Kidney glomerular epithelial cell (primary cell): Measurements from ENCODE around the gene IPP.
"Not testable (repeated sequence)": the region's sequence is repeated elsewhere in the genome, so short reads cannot be mapped to it uniquely, and the experiment has no call there.

ENCODE experiments used
- DNase-seq: peaks from one replicate; lab custom pipeline; 2025; lab: John Stamatoyannopoulos, UW

IPP gene

GRCh38 chr1:45739641-45740156 is 10.8 kb downstream of the IPP start:
- DNase-seq = not testable (repeated sequence)

DNA sequence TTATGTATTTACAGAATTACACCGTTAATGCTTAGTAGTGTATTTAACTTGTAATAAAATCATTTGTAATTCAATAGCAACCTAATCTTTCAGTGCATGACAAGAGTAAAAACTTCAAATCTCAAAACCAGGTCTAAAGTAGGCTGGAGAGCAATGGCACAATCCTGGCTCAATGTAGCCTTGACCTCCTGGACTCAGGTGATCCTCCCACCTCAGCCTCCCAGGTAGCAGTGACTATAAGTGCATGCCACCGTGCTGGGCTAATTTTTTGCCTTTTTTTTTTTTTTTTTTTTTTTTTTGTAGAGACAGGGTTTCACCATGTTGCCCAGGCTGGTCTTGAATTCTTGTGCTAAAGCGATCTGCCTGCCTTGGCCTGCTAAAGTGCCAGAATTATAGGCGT is 11.3 kb downstream of the IPP start:
- DNase-seq = no peak

GRCh38 chr1:45730780-45731319 is 19.6 kb downstream of the IPP start:
- DNase-seq = no peak

DNA sequence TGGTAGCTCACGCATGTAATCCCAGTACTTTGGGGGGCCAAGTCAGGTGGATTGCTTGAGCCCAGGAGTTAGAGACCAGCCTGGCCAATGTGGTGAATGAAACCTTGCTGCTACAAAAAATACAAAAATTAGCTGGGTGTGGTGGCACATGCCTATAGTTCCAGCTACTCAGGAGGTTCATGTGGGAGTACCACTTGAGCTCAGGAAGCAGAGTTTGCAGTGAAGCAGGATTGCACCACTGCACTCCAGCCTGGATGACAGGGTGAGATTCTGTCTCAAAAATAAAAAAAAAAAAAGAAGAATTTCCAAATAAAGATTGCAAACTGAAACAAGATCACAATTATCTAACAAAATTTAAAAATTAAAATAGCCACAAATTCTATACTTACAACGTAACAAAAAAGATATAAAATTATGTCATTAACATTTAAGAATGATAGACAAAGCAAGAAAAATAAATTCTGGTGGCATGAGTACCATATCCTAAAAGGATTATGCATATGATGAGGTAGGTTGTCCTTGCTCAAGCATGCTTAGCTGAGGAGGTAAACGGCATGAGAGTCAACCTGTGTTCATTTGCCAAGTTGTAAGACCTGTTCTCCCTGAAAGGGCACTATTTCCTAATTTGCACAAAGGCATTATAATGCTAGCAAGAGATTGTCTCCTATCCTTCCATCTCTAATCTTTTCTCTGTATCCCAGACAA is 20.2 kb downstream of the IPP start:
- DNase-seq = no peak

- DNase-seq = not testable (repeated sequence)
Observed at GRCh38 chr1:45726007-45726406, 24.4 kb downstream of the IPP start.

DNA sequence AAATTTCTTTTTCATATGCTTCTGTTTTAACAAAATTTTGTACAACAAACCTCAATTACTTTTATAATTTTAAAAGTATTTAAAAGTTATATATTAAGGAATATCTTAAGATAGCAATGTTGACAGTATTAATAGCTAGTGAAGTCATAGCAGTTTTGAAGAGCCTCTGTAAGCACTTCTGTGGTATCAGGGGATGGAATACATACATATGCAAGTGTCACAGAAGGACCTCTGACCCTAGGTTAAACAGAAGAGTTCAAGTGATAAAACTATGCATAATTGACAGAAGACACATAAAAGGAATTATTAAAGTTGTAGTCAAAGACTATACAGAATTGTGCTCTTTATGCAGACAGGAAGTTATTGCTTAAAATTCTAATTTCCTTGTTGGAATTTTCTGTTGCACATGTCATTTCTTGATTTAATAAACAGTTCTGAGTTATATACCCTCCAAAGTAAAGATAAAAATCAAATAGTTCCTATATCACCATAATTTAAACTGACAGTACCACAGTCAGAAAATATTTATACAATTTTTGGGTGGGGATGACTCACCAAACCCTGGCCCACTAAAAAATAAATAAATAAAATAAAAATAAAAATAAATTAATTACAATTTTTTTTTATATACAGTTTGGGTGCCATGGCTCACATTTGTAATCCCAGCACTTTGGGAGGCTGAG is 27.1 kb downstream of the IPP start:
- no peak for DNase-seq

DNA sequence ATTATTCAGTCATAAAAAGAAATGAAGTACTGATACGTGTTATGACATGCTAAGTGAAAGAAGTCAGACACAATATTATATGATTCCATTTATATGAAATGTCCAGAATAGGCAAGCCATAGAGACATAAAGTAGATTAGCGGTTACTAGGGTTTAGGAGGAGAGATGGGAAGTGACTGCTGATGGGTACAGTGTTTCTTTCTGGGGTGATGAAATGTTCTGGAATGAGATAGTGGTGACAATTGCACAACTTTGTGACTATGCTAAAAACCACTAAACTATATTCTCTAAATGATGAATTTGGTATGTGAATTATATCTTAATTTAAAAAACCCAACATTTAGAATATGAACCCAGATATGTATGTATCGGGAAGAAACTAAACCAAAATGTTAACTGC is 27.6 kb downstream of the IPP start:
- no peak for DNase-seq

DNA sequence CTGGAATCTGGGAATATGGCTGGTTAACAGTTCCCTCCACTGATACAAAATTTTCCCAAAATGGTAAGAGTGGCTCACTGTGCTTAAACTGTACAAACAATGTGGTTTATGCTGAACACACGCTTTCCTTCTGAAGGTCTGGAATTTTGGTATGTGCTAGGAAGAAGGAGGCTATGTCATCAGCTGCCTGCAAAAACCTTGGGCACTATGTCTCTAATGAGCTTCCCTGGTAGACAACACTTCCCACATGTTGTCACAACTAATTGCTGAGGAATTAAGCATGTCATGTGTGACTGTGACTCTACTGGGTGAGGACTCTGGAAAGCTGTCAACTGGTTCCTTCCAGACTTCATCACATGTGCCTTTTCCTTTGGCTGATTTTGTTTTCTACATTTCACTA is 29.2 kb downstream of the IPP start:
- no peak for DNase-seq

- no peak for DNase-seq
Observed at GRCh38 chr1:45718289-45718688, 32.2 kb downstream of the IPP start.

GRCh38 chr1:45717386-45717785 is 33.1 kb downstream of the IPP start:
- DNase-seq = not testable (repeated sequence)

- no peak for DNase-seq
Observed at GRCh38 chr1:45716700-45717099, 33.8 kb downstream of the IPP start.

DNA sequence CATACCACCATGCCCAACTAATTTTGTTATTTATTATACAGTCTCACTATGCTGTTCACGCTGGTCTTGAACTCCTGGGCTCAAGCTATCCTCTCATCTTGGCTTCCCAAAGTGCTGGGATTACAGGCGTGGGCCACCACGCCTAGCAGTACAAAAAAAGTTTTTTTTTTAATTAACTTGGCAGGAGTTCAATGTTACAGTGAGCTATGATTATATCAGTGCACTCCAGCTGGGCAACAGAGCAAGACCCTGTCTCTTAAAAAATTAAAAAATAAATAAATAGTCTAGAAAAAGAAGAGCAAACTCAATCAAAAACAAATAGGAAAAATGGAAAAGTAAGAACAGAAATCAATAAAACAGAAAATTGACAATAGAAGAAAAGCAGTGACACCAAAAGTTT is 36.7 kb downstream of the IPP start:
- DNase-seq = no peak

GRCh38 chr1:45704637-45705036 is 45.8 kb downstream of the IPP start:
- DNase-seq = no peak

GRCh38 chr1:45694823-45695222 is 55.6 kb downstream of the IPP start:
- no peak for DNase-seq

DNA sequence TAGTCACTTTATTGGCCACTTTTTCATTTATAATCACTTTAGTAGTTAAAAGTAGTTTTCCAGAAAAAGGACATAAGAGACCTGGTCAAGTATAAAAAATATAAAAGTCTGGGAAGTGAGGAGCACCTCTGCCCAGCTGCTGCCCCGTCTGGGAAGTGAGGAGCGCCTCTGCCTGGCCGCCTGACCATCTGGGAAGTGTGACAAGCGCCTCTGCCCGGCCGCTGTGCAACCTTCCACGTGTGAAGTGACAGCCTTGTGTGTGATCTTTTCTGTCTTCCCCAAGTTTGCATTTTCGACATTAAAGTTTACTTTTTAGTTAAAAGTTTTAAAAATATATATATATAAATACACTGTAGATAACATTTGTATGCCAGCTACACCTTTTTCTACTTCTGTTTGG is 56.6 kb downstream of the IPP start:
- not testable (repeated sequence) for DNase-seq

GRCh38 chr1:45687754-45688740 is 62.4 kb downstream of the IPP start, which contains the start of gene TMEM69:
Gene TMEM69 (plus strand): TSS chr1:45688181. CDS start chr1:45691069, 2,888 bp downstream.
- peak; percentile 79 for DNase-seq

DNA sequence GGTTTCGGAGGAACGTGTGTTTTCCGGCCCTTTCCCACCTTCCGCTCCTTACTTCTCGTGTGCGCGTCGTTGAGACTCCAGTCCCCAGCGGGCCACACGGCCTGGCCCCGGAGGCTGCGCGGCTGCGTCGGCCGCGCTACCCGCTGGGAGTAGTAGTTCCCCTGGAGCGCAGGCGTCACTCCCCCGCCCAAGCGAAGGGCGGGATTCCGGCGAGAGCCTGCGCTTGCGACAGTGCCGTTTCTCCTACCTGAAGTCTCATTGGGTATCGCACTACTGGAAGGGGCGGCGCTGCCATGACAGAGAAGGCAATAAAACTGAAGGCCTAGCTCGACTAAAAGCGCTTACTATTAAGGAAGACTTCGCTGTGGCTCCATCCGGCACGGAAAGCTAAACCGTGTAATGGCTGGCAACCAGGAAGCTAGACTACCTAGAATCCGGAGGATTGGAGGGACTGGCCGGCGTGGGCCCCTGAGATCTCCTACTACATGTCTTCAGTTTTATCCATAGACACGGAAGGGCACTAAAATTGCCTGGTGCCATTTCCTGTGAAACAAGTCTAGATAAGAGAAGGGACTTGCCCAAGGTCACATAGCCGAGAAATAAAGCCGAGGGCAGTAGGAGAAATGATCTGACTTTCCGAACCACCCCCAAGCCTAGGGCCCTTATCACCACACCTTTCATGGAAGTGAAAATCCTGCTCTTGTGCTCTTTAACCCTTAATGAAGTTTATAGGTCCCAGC is 63.3 kb downstream of the IPP start:
- DNase-seq = peak; percentile 98

GRCh38 chr1:45686288-45687013 is 64.0 kb downstream of the IPP start, which contains the start of gene GPBP1L1:
Gene GPBP1L1 (minus strand): TSS chr1:45686533. CDS start chr1:45659087, 27,446 bp downstream.
- DNase-seq = peak; percentile 96

DNA sequence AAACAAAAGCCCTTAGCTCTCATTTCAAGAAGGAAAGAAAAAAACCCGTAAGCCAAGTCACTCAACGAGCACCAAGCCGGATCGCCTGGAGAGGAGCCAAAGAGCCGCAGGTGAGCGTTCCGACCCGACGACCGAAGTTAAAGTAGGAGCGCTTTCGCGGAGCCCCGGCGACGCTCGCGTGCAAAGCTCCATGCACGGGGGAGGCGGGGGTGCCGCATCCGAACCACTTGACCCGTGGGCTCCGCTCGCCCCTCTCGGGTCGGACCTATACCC is 64.5 kb downstream of the IPP start:
- no peak for DNase-seq

GRCh38 chr1:45685308-45686014 is 65.0 kb downstream of the IPP start:
- no peak for DNase-seq
